Suppressor macrophage treated with lipopolysaccharide for 4 hours (primary cell): Measurements from ENCODE around the gene AMPD1.

Experiments used
- DNase-seq: peaks from one replicate; pipeline ENCODE4 v3.0.0-alpha.2; 2020

The AMPD1 gene

GRCh38 chr1:114623364-114623763 is 72.0 kb downstream of the AMPD1 start:
- DNase-seq: no peak
